Heart left ventricle (tissue), 16 donors: Measurements from ENCODE around the gene SLC25A21. TPM values are rescaled to one million over a fixed set of nuclear protein-coding genes. Genes with fewer than 3 reads are reported as not detected.

Experiments
- ATAC-seq, 4 donors: fragments of 200-7000 bp; cut with Tn5 transposase; one replicate each; pipeline ENCODE4 v1.9.1; 2020 to 2022; ENCODE audit warnings: moderate library complexity in 4 of 4, mild to moderate bottlenecking in 3 of 4, moderate number of reproducible peaks in 1 of 4
- DNase-seq, 5 donors: peaks; one replicate each; pipeline ENCODE4 v3.0.0-alpha.2; 2020
- H3K27ac ChIP-seq, 12 donors: fragments of 200-600 bp; sonication (generic) in 4 of 12; one replicate each; pipeline versions ENCODE4 v1.5.0 to v1.8.0; 2016 to 2022; ENCODE audit warnings: mild to moderate bottlenecking in 2 of 12
- H3K27me3 ChIP-seq, 9 donors: fragments of 200-600 bp; sonication (generic) in 2 of 9; one replicate each; pipeline versions ENCODE4 v1.5.1 to v1.8.0; 2016 to 2022; ENCODE audit warnings: mild to moderate bottlenecking in 3 of 9
- H3K36me3 ChIP-seq, 9 donors: fragments of 200-600 bp; sonication (generic) in 2 of 9; one replicate each; pipeline versions ENCODE4 v1.5.0 to v1.8.0; 2018 to 2022; ENCODE audit warnings: mild to moderate bottlenecking in 2 of 9
- H3K4me1 ChIP-seq, 12 donors: fragments of 200-600 bp; sonication (generic) in 4 of 12; one replicate each; pipeline versions ENCODE4 v1.5.0 to v1.8.0; 2016 to 2022; ENCODE audit warnings: mild to moderate bottlenecking in 3 of 12
- H3K4me3 ChIP-seq, 12 donors: fragments of 200-600 bp; sonication (generic) in 4 of 12; one replicate each; pipeline versions ENCODE4 v1.5.0 to v1.8.0; 2017 to 2022; ENCODE audit warnings: mild to moderate bottlenecking in 9 of 12, moderate library complexity in 4 of 12
- H3K9me3 ChIP-seq, 12 donors: fragments of 200-600 bp; sonication (generic) in 4 of 12; one replicate each; pipeline versions ENCODE4 v1.5.0 to v1.8.0; 2016 to 2022; ENCODE audit warnings: mild to moderate bottlenecking in 1 of 12
- CTCF ChIP-seq, 12 donors: fragments of 200-600 bp; sonication (generic) in 4 of 12; IDR thresholded peaks; one replicate each; pipeline versions ENCODE4 v1.5.0 to v1.8.0; 2018 to 2022; ENCODE audit warnings: antibody characterized with exemption in 12 of 12, mild to moderate bottlenecking in 5 of 12
- POLR2A ChIP-seq, 2 donors: fragments of 450-650 bp; IDR thresholded peaks; one replicate each; pipeline ENCODE4 v1.6.1; 2017; ENCODE audit warnings: antibody characterized with exemption in 2 of 2, mild to moderate bottlenecking in 2 of 2, moderate library complexity in 2 of 2
- whole genome bisulfite sequencing, 4 donors: extraction: QIAGEN DNeasy Blood & Tissue Kit in 2 of 4; methylation state at CpG; one replicate each; pipeline versions ENCODE4 v1.1.5 to v1.1.7; 2013 to 2018; 5-methylcytosine and 5-hydroxymethylcytosine counted together
- intact Hi-C, 10 donors: fragments of 100-400 bp; cut with DNase I; formaldehyde crosslinking; loops; one replicate each; pipeline versions ENCODE4 v1.11.1 to v1.14.2; 2022
- polyA plus RNA-seq, 2 donors: library from polyadenylated mRNA; stranded (reverse); fragments of 200-250 nt; gene quantifications; one replicate each; pipeline ENCODE4 v1.2.3, GENCODE V29; 2013
- total RNA-seq, 9 donors: library from RNA; depleted of rRNA in 2 of 9; stranded (reverse); fragments of >200 nt in 2 of 9; fragmentation: NEBNext Ultra II Directional in 3 of 9; extraction: Animal tissue kit (Norgen Biotek cat#: 25700) in 3 of 9; gene quantifications; one replicate each; pipeline versions ENCODE4 v1.1.0 to v1.2.4, GENCODE V29; 2016 to 2023
- donor health status: ischemic (EF 13 %, LVEDD 7.1; RV severe dilation, severe dysfunction).
- donor health status: healthy with polysubstance abuse.
- donor health status: DM: no; HTN: yes; CAD: no.
- donor health status: DM: no; HTN: no; CAD: no.
- donor health status: ischemic (EF 25% LVEDD 6.9; RV normal size, moderate dysfunction).
- donor health status: ischemic (EF 25% LVEDD 5.7; RV mildly dilated, moderate dysfunction).
- donor health status: healthy.
- donor health status: DM: yes; HTN: yes; CAD: no.
- donor health status: ischemic (EF 35%, LVEDD 5.7; RV mildly dilated, moderate dysfunction).
- donor health status: nonischemic (EF 11% LVEDD 7.7; RV severe dilation, severe dysfunction).
- donor health status: DM: yes; HTN: yes; CAD: no.
- donor health status: PGD.
- donor health status: ischemic (EF 29% LVEDD 5.4; RV normal size, mild dysfunction).
- donor health status: nonischemic (EF 23%, LVEDD 6.1; RV moderate dilation, normal function).

SLC25A21 gene
- total and polyA plus RNA-seq, 11 donors = 0.12 to 1.6 (median 0.24) TPM; not detected in 1

GRCh38 chr14:37046815-37047214, 125.6 kb downstream of the SLC25A21 start:
- no peak overlapping the region for H3K4me3 ChIP-seq
- H3K4me1 ChIP-seq = no peaks in the 10 kb centered on the region
- no peak overlapping the region for H3K27ac ChIP-seq
- no peaks in the 10 kb centered on the region for H3K36me3 ChIP-seq
- no peak for TF ChIP-seq CTCF (IDR thresholded peaks at IDR 0.05)
- DNase-seq (no peak), ATAC-seq (no peak)
- peaks cover 0 to 3% (median 0%) of the 10 kb centered on the region in 9 donors for H3K27me3 ChIP-seq
- H3K9me3 ChIP-seq = no peaks in the 10 kb centered on the region
- intact Hi-C loops = no loop called here
- WGBS, 4 donors = 88 to 93% (median 90%) methylated on average over 2 of the region's 2 CpGs

GRCh38 chr14:37045340-37046061, 126.9 kb downstream of the SLC25A21 start:
- WGBS, 4 donors = 76 to 89% (median 81%) methylated on average over 5 of the region's 5 CpGs
- no peak for TF ChIP-seq POLR2A (IDR thresholded peaks at IDR 0.05)
- TF ChIP-seq CTCF (IDR thresholded peaks at IDR 0.05) = no peak
- no peaks in the 10 kb centered on the region for H3K4me1 ChIP-seq
- no peaks in the 10 kb centered on the region for H3K36me3 ChIP-seq
- DNase-seq = no peak
- ATAC-seq = no peak
- H3K4me3 ChIP-seq = no peak overlapping the region
- H3K27ac ChIP-seq = no peak overlapping the region
- H3K27me3 ChIP-seq = peaks cover 0 to 3% (median 0%) of the 10 kb centered on the region in 9 donors
- intact Hi-C loops = no loop called here
- no peaks in the 10 kb centered on the region for H3K9me3 ChIP-seq

- no peaks in the 10 kb centered on the region for H3K9me3 ChIP-seq
- ATAC-seq (no peak), DNase-seq (no peak)
- TF ChIP-seq POLR2A (IDR thresholded peaks at IDR 0.05) = no peak
- TF ChIP-seq CTCF (IDR thresholded peaks at IDR 0.05) = no peak
- no peak overlapping the region for H3K27ac ChIP-seq
- no peaks in the 10 kb centered on the region for H3K36me3 ChIP-seq
- intact Hi-C loops = no loop called here
- WGBS, 4 donors = 83 to 86% (median 85%) methylated on average over 3 of the region's 3 CpGs
- H3K27me3 ChIP-seq = no peaks in the 10 kb centered on the region
- H3K4me3 ChIP-seq = no peak overlapping the region
- H3K4me1 ChIP-seq = peaks cover 0 to 3% (median 0%) of the 10 kb centered on the region in 12 donors
Measured at GRCh38 chr14:37037636-37038387, 134.6 kb downstream of the SLC25A21 start.

GRCh38 chr14:37036669-37037341, 135.6 kb downstream of the SLC25A21 start:
- Histone ChIP-seq H3K4me3 (no peak overlapping the region), H3K9me3 (no peaks in the 10 kb centered on the region), H3K4me1 (peaks cover 0 to 3% (median 0%) of the 10 kb centered on the region in 12 donors), H3K27me3 (no peaks in the 10 kb centered on the region), H3K27ac (no peak overlapping the region), H3K36me3 (no peaks in the 10 kb centered on the region)
- 60 to 71% (median 63%) methylated on average over 4 of the region's 4 CpGs for WGBS, 4 donors
- TF ChIP-seq CTCF (IDR thresholded peaks at IDR 0.05) (no peak), POLR2A (IDR thresholded peaks at IDR 0.05) (no peak)
- intact Hi-C loops = no loop called here
- no peak for ATAC-seq
- DNase-seq = no peak
